Mammary epithelial cell (primary cell): ENCODE data around the gene BPIFB2.

Experiments
- EZH2 ChIP-seq: IDR thresholded peaks from 2 replicates; pipeline ENCODE4 v1.6.1; 2012; ENCODE audit warnings: low read length, inconsistent platforms, borderline replicate concordance
- TF ChIP-seq, protein P1 (sequence below), 2 donors: IDR thresholded peaks in 1 of 2; conservative IDR thresholded peaks in 1 of 2; 2 replicates each; pipeline ENCODE4 v1.5.1; 2011 to 2012; ENCODE audit warnings: inconsistent platforms in 2 of 2, low read length in 2 of 2, mild to moderate bottlenecking in 2 of 2, control low read depth in 1 of 2, low read depth in 1 of 2; ENCODE audit not compliant: insufficient read depth in 1 of 2; ENCODE audit errors: extremely low read depth in 1 of 2

DNA sequence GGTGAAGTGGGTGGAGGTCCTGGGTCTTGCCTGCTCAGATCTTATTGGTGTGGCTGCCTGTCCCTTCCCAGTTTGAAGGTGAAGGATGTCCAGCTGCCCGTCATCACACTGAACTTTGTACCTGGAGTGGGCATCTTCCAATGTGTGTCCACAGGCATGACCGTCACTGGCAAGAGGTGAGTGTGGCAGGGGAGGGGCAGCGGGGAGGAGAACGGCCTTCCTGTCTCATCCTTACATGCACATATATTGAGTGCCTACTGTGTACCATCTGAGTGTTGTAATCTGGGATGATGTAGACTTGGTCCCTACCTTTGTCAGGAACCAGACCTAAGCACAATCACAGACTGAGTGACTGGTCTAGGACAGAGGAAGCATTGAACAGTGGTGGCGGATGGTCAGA lies 26.6 kb downstream of the BPIFB2 start:
- no peak for TF ChIP-seq EZH2
- TF ChIP-seq, protein P1, sequence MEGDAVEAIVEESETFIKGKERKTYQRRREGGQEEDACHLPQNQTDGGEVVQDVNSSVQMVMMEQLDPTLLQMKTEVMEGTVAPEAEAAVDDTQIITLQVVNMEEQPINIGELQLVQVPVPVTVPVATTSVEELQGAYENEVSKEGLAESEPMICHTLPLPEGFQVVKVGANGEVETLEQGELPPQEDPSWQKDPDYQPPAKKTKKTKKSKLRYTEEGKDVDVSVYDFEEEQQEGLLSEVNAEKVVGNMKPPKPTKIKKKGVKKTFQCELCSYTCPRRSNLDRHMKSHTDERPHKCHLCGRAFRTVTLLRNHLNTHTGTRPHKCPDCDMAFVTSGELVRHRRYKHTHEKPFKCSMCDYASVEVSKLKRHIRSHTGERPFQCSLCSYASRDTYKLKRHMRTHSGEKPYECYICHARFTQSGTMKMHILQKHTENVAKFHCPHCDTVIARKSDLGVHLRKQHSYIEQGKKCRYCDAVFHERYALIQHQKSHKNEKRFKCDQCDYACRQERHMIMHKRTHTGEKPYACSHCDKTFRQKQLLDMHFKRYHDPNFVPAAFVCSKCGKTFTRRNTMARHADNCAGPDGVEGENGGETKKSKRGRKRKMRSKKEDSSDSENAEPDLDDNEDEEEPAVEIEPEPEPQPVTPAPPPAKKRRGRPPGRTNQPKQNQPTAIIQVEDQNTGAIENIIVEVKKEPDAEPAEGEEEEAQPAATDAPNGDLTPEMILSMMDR (conservative IDR thresholded peaks at IDR 0.05 in 1 of 2, IDR thresholded peaks at IDR 0.05 in 1 of 2; ENCODE audit: extremely low read depth in 1 of 2, insufficient read depth in 1 of 2, low read depth in 1 of 2, low read length in 2 of 2), result no peak
